Measurements from ENCODE around the gene PHACTR1.

The PHACTR1 gene

GRCh38 chr6:13076575-13076974, 360.0 kb downstream of the PHACTR1 start:
- no peak for DNase-seq

GRCh38 chr6:13077117-13077516, 360.6 kb downstream of the PHACTR1 start:
- no peak for DNase-seq

- no peak for DNase-seq
Observed at GRCh38 chr6:13079096-13079723, 362.6 kb downstream of the PHACTR1 start.

- no peak for DNase-seq
Observed at GRCh38 chr6:13080462-13081188, 364.1 kb downstream of the PHACTR1 start.

GRCh38 chr6:13081189-13081563, 364.6 kb downstream of the PHACTR1 start:
- DNase-seq = no peak

GRCh38 chr6:13089296-13089994, 372.9 kb downstream of the PHACTR1 start:
- no peak for DNase-seq

GRCh38 chr6:13091192-13091591, 374.6 kb downstream of the PHACTR1 start:
- DNase-seq = no peak

GRCh38 chr6:13094781-13095425, 378.3 kb downstream of the PHACTR1 start:
- DNase-seq = no peak

GRCh38 chr6:13096084-13096483, 379.5 kb downstream of the PHACTR1 start:
- no peak for DNase-seq

- no peak for DNase-seq
Observed at GRCh38 chr6:13097454-13097853, 380.9 kb downstream of the PHACTR1 start.

- no peak for DNase-seq
Observed at GRCh38 chr6:13098006-13098405, 381.4 kb downstream of the PHACTR1 start.

GRCh38 chr6:13098793-13099570, 382.4 kb downstream of the PHACTR1 start:
- DNase-seq = no peak

GRCh38 chr6:13099771-13100170, 383.2 kb downstream of the PHACTR1 start:
- DNase-seq = no peak

- DNase-seq = no peak
Observed at GRCh38 chr6:13101409-13101808, 384.8 kb downstream of the PHACTR1 start.

GRCh38 chr6:13101985-13102384, 385.4 kb downstream of the PHACTR1 start:
- DNase-seq = no peak

GRCh38 chr6:13103169-13103568, 386.6 kb downstream of the PHACTR1 start:
- DNase-seq = no peak

GRCh38 chr6:13105139-13105538, 388.6 kb downstream of the PHACTR1 start:
- no peak for DNase-seq

GRCh38 chr6:13112921-13113320, 396.4 kb downstream of the PHACTR1 start:
- DNase-seq = no peak

GRCh38 chr6:13113376-13113775, 396.8 kb downstream of the PHACTR1 start:
- DNase-seq = no peak

- no peak for DNase-seq
Observed at GRCh38 chr6:13113981-13114593, 397.5 kb downstream of the PHACTR1 start.

GRCh38 chr6:13116155-13116554, 399.6 kb downstream of the PHACTR1 start:
- DNase-seq = no peak

GRCh38 chr6:13117570-13117969, 401.0 kb downstream of the PHACTR1 start:
- no peak for DNase-seq
